WTC11 (cell line): ENCODE data around the gene GDF2. TPM values are rescaled to one million over a fixed set of nuclear protein-coding genes. Genes with fewer than 3 reads are reported as not detected.
A peak's percentile ranks its signal among the peaks of the same experiment; 100 is the strongest.

Experiments
- ATAC-seq: fragments of 200-7000 bp; cut with Tn5 transposase; 2 replicates; pipeline ENCODE4 v1.10.0; 2021; ENCODE audit warnings: mild to moderate bottlenecking, moderate library complexity
- CTCF ChIA-PET: fragments of 300-600 bp; sonication (Branson Sonifier 250); formaldehyde crosslinking; loops from one replicate; lab custom pipeline; 2021; ENCODE audit warnings: antibody characterized with exemption; lab: Charles Lee
- POLR2A ChIA-PET: fragments of 350-600 bp; sonication (Branson Sonifier 250); formaldehyde crosslinking; loops from one replicate; lab custom pipeline; 2021; ENCODE audit warnings: antibody characterized with exemption; lab: Charles Lee
- DNase-seq: peaks from one replicate; pipeline ENCODE4 v3.0.0; 2021; ENCODE audit warnings: low spot score
- H3K27ac Mint-ChIP-seq: 2 replicates; pipeline ENCODE4 v1.8.0; 2021; ENCODE audit warnings: mixed read lengths
- H3K27me3 Mint-ChIP-seq: 2 replicates; pipeline ENCODE4 v1.8.0; 2021; ENCODE audit warnings: low read depth, mild to moderate bottlenecking, moderate library complexity, mixed read lengths
- H3K36me3 Mint-ChIP-seq: 2 replicates; pipeline ENCODE4 v1.8.0; 2021; ENCODE audit warnings: mixed read lengths
- H3K4me1 Mint-ChIP-seq: 2 replicates; pipeline ENCODE4 v1.8.0; 2022; ENCODE audit warnings: mixed read lengths
- H3K4me3 Mint-ChIP-seq: 2 replicates; pipeline ENCODE4 v1.8.0; 2021; ENCODE audit warnings: mild to moderate bottlenecking, moderate library complexity, mixed read lengths
- H3K9me3 Mint-ChIP-seq: 2 replicates; pipeline ENCODE4 v1.8.0; 2021; ENCODE audit warnings: mixed read lengths
- CBFB ChIP-seq: sonication (generic); formaldehyde crosslinking; IDR thresholded peaks from 2 replicates; pipeline ENCODE4 v1.8.1; 2022; ENCODE audit warnings: mild to moderate bottlenecking, low read depth, missing genetic modification reagents
- CREB1 ChIP-seq: sonication (generic); formaldehyde crosslinking; IDR thresholded peaks from 2 replicates; pipeline ENCODE4 v1.8.0; 2023; ENCODE audit warnings: mild to moderate bottlenecking, missing genetic modification reagents
- FOXP1 ChIP-seq: sonication (generic); formaldehyde crosslinking; IDR thresholded peaks from 2 replicates; pipeline ENCODE4 v1.8.0; 2022; ENCODE audit warnings: missing genetic modification reagents, mild to moderate bottlenecking, moderate library complexity, borderline replicate concordance
- OVOL2 ChIP-seq: fragments of 250-450 bp; sonication (Bioruptor Pico); IDR thresholded peaks from 2 replicates; pipeline ENCODE4 v1.9.0; 2021; ENCODE audit warnings: mild to moderate bottlenecking, borderline replicate concordance
- PRRX2 ChIP-seq: fragments of 250-450 bp; sonication (Bioruptor Pico); IDR thresholded peaks from 2 replicates; pipeline ENCODE4 v1.8.0; 2021; ENCODE audit warnings: mild to moderate bottlenecking
- RELA ChIP-seq: sonication (generic); formaldehyde crosslinking; IDR thresholded peaks from 2 replicates; pipeline ENCODE4 v1.8.1; 2022; ENCODE audit warnings: missing genetic modification reagents, mild to moderate bottlenecking, borderline replicate concordance
- STAT6 ChIP-seq: sonication (generic); formaldehyde crosslinking; conservative IDR thresholded peaks from 2 replicates; pipeline ENCODE4 v1.8.1; 2023; ENCODE audit warnings: mild to moderate bottlenecking, low read depth, missing genetic modification reagents, moderate library complexity
- TP53 ChIP-seq: sonication (generic); formaldehyde crosslinking; IDR thresholded peaks from 2 replicates; pipeline ENCODE4 v1.8.1; 2023; ENCODE audit warnings: mild to moderate bottlenecking, missing genetic modification reagents
- USF2 ChIP-seq: sonication (generic); formaldehyde crosslinking; IDR thresholded peaks from 2 replicates; pipeline ENCODE4 v1.8.1; 2023; ENCODE audit warnings: mild to moderate bottlenecking, missing genetic modification reagents, moderate library complexity
- ZNF219 ChIP-seq: sonication (generic); formaldehyde crosslinking; IDR thresholded peaks from 2 replicates; pipeline ENCODE4 v1.8.0; 2023; ENCODE audit warnings: missing genetic modification reagents, mild to moderate bottlenecking, borderline replicate concordance
- ZNF281 ChIP-seq: sonication (generic); formaldehyde crosslinking; IDR thresholded peaks from 2 replicates; pipeline ENCODE4 v1.8.0; 2023; ENCODE audit warnings: mild to moderate bottlenecking, missing genetic modification reagents
- total RNA-seq: library from RNA; stranded (reverse); gene quantifications from 3 replicates; pipeline ENCODE4 v1.2.3, GENCODE V29; 2021
- TF ChIP-seq, protein P1 (sequence below): sonication (generic); formaldehyde crosslinking; IDR thresholded peaks from 2 replicates; pipeline ENCODE4 v1.8.0; 2022; ENCODE audit warnings: mild to moderate bottlenecking, missing genetic modification reagents
- TF ChIP-seq, protein P2 (sequence below): fragments of 250-450 bp; sonication (Bioruptor Pico); IDR thresholded peaks from 2 replicates; pipeline ENCODE4 v1.9.0; 2021; ENCODE audit warnings: moderate library complexity, mild to moderate bottlenecking, inconsistent platforms, borderline replicate concordance
- TF ChIP-seq, protein P3 (sequence below): sonication (generic); formaldehyde crosslinking; IDR thresholded peaks from 2 replicates; pipeline ENCODE4 v1.8.1; 2022; ENCODE audit warnings: low read depth, missing genetic modification reagents, borderline replicate concordance

Gene GDF2
- total RNA-seq, 1 experiment from 2014 or later, result not detected

- TF ChIP-seq STAT6 (CRISPR knock-in tag) (no peak), PRRX2 (CRISPR knock-in tag) (no peak), CREB1 (CRISPR knock-in tag) (no peak), FOXP1 (CRISPR knock-in tag) (0 out of 2 replicates have a peak, but pooled peaks have one; percentile 46), ZNF281 (CRISPR knock-in tag) (no peak), USF2 (CRISPR knock-in tag) (no peak), RELA (no peak), OVOL2 (CRISPR knock-in tag) (no peak), ZNF219 (CRISPR knock-in tag) (0 out of 2 replicates have a peak, but pooled peaks have one; percentile 36), CBFB (CRISPR knock-in tag) (no peak)
- TF ChIP-seq, protein P1, sequence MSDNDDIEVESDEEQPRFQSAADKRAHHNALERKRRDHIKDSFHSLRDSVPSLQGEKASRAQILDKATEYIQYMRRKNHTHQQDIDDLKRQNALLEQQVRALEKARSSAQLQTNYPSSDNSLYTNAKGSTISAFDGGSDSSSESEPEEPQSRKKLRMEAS (CRISPR knock-in tag), result 0 out of 2 replicates have a peak, but pooled peaks have one; percentile 50
- TF ChIP-seq, protein P2, sequence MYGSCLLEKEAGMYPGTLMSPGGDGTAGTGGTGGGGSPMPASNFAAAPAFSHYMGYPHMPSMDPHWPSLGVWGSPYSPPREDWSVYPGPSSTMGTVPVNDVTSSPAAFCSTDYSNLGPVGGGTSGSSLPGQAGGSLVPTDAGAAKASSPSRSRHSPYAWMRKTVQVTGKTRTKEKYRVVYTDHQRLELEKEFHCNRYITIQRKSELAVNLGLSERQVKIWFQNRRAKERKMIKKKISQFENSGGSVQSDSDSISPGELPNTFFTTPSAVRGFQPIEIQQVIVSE (CRISPR knock-in tag), result no peak
- TF ChIP-seq, protein P3, sequence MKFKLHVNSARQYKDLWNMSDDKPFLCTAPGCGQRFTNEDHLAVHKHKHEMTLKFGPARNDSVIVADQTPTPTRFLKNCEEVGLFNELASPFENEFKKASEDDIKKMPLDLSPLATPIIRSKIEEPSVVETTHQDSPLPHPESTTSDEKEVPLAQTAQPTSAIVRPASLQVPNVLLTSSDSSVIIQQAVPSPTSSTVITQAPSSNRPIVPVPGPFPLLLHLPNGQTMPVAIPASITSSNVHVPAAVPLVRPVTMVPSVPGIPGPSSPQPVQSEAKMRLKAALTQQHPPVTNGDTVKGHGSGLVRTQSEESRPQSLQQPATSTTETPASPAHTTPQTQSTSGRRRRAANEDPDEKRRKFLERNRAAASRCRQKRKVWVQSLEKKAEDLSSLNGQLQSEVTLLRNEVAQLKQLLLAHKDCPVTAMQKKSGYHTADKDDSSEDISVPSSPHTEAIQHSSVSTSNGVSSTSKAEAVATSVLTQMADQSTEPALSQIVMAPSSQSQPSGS (CRISPR knock-in tag), result no peak
These were observed 21.8 kb upstream of the GDF2 start (continued) for GRCh38 chr10:47300429-47300931.

- no peak for ATAC-seq
- Mint-ChIP-seq H3K4me1 (peaks cover 14% of the 10 kb centered on the region), H3K9me3 (no peaks in the 10 kb centered on the region), H3K27me3 (peaks cover 45% of the 10 kb centered on the region), H3K36me3 (no peaks in the 10 kb centered on the region), H3K4me3 (no peak overlapping the region), H3K27ac (no peak overlapping the region)
- TF ChIP-seq TP53 (CRISPR knock-in tag), result no peak
- CTCF ChIA-PET, result interaction anchor here (1.1 to 3.0 kb wide), 3 partner anchors 10 to 306 kb away, joined by 6 to 14 read pairs (median 9); no protein-coding TSS in a partner anchor
- DNase-seq, result no peak
- POLR2A ChIA-PET, result no interaction called here
These were observed 20.4 kb upstream of the GDF2 start for GRCh38 chr10:47301833-47302232.
